ENCODE measurements around the gene TRIM39.
"Not testable (repeated sequence)": the region's sequence is repeated elsewhere in the genome, so short reads cannot be mapped to it uniquely, and the experiment has no call there.

The TRIM39 gene

DNA sequence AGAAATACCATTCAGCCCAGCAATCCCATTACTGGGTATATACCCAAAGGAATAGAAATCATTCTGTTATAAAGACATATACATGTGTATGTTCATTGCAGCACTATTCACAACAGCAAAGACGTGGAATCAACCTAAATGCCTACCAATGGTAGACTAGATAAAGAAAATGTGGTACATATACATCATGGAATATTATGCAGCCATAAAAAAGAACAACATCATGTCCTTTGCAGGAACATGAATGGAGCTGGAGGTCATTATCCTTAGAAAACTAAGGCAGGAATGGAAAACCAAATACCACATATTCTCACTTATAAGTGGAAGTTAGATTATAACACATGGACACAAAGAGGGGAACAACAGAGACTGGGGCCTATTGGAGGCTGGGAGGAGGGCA lies 42.6 kb downstream of the TRIM39 start:
- DNase-seq, result not testable (repeated sequence)

DNA sequence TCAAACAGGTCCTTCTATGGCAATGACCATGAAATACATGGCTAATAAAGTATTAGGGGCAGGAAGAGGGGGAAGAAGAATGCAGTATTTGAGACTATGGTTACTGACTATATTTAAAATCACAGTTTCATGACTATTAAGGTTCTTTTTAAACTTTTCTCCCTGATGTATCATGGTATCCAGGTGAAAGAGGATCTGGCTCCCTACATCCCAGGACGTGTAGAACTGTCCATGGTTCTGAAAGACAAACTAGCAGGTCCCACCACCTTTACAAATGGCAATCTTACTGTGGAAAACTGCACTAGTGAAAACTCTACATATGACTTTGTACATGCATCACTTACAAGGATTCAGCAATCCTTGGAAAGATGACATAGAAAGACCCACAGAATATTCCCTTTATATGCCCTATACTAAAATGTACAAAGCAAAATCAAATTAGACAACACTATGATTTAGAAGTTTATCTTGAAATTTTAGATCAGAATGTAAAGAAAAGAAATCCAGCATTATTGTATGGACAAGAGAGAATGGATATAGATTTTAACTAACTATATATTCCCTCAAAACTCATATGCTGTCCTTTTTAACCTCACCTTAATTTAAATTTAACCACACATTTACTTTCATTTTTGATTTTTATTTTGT lies 51.7 kb downstream of the TRIM39 start:
- no peak for DNase-seq

GRCh38 chr6:30380464-30380863 lies 53.7 kb downstream of the TRIM39 start:
- no peak for DNase-seq

- no peak for DNase-seq
Observed at GRCh38 chr6:30386166-30386565, 59.4 kb downstream of the TRIM39 start.

- no peak for DNase-seq
Observed at GRCh38 chr6:30391240-30391639, 64.5 kb downstream of the TRIM39 start.
